H1 (cell line): ENCODE data around the gene PLXNA3. TPM values are rescaled to one million over a fixed set of nuclear protein-coding genes. Genes with fewer than 3 reads are reported as not detected.

ENCODE experiments used
- CTCF ChIA-PET: fragments of 300-600 bp; sonication (Branson Sonifier 250); formaldehyde crosslinking; loops from one replicate; lab custom pipeline; 2021; ENCODE audit not compliant: partially characterized antibody; lab: Charles Lee
- POLR2A ChIA-PET: fragments of 300-600 bp; sonication (Branson Sonifier 250); formaldehyde crosslinking; loops from one replicate; lab custom pipeline; 2021; ENCODE audit warnings: inconsistent platforms; ENCODE audit not compliant: partially characterized antibody; lab: Charles Lee
- DNase-seq, 2 experiments: peaks; one replicate each; pipeline versions ENCODE4 v3.0.0 to v3.0.0-alpha.2; 2010 to 2022; ENCODE audit warnings: low spot score in 2 of 2, low read depth in 1 of 2, mixed read lengths in 1 of 2
- FAIRE-seq: peaks from 2 replicates; lab custom pipeline; 2011; peaks lifted over from hg19 to GRCh38; lab: Jason Lieb, UNC
- H2AFZ ChIP-seq: 2 replicates; pipeline ENCODE4 v1.8.1; 2012; ENCODE audit warnings: low read length, inconsistent platforms
- H2AK5ac ChIP-seq: 2 replicates; pipeline ENCODE4 v1.6.1; 2013; ENCODE audit warnings: low read depth, low read length
- H2BK120ac ChIP-seq: replicated peaks from 2 replicates; pipeline ENCODE3; 2013; ENCODE audit warnings: low read depth, low read length, inconsistent platforms
- H2BK12ac ChIP-seq: 2 replicates; pipeline ENCODE4 v1.6.1; 2013; ENCODE audit warnings: low read depth, low read length
- H2BK15ac ChIP-seq: 2 replicates; pipeline ENCODE4 v1.6.1; 2013; ENCODE audit warnings: low read length
- H2BK20ac ChIP-seq: 2 replicates; pipeline ENCODE4 v1.6.1; 2013; ENCODE audit warnings: low read length
- H2BK5ac ChIP-seq: 2 replicates; pipeline ENCODE4 v1.6.1; 2013; ENCODE audit warnings: low read depth, low read length
- H3K14ac ChIP-seq: 2 replicates; pipeline ENCODE4 v1.6.1; 2013; ENCODE audit warnings: inconsistent platforms; ENCODE audit not compliant: insufficient read length
- H3K18ac ChIP-seq: 2 replicates; pipeline ENCODE4 v1.6.1; 2013; ENCODE audit warnings: low read length; ENCODE audit errors: extremely low read depth
- H3K23ac ChIP-seq: 2 replicates; pipeline ENCODE4 v1.6.1; 2013; ENCODE audit warnings: inconsistent platforms; ENCODE audit not compliant: insufficient read length
- H3K23me2 ChIP-seq: 2 replicates; pipeline ENCODE4 v1.6.1; 2013; ENCODE audit warnings: low read depth, low read length
- H3K27ac ChIP-seq: 2 replicates; pipeline ENCODE4 v1.6.1; 2011; ENCODE audit warnings: low read depth, low read length, inconsistent platforms
- H3K27me3 ChIP-seq, 4 experiments: replicated peaks in 1 of 4; 1 replicate in 1 of 4; 2 replicates in 3 of 4; pipeline versions ENCODE4 v1.6.1 to v1.8.1; 2011 to 2013; ENCODE audit warnings: low read length in 3 of 4, mild to moderate bottlenecking in 3 of 4, inconsistent platforms in 2 of 4, mixed read lengths in 2 of 4, moderate library complexity in 1 of 4; ENCODE audit not compliant: control insufficient read depth in 3 of 4, insufficient read depth in 3 of 4; ENCODE audit errors: extremely low read depth in 1 of 4
- H3K36me3 ChIP-seq, 4 experiments: 2 replicates each; pipeline versions ENCODE4 v1.6.1 to v1.8.1; 2011 to 2013; ENCODE audit warnings: mild to moderate bottlenecking in 4 of 4, low read length in 3 of 4, moderate library complexity in 2 of 4, control low read depth in 1 of 4, inconsistent platforms in 1 of 4; ENCODE audit not compliant: insufficient read depth in 4 of 4, control insufficient read depth in 2 of 4
- H3K4ac ChIP-seq: replicated peaks from 2 replicates; pipeline ENCODE3; 2013; ENCODE audit warnings: low read length, low read depth, mixed read lengths, inconsistent platforms; ENCODE audit not compliant: insufficient read length
- H3K4me1 ChIP-seq, 4 experiments: replicated peaks in 1 of 4; 1 replicate in 1 of 4; 2 replicates in 3 of 4; pipeline versions ENCODE4 v1.6.1 to v1.8.1; 2011 to 2013; ENCODE audit warnings: low read length in 3 of 4, inconsistent platforms in 2 of 4, mixed read lengths in 1 of 4; ENCODE audit not compliant: insufficient read depth in 4 of 4, control insufficient read depth in 3 of 4
- H3K4me2 ChIP-seq, 2 experiments: 2 replicates each; pipeline versions ENCODE4 v1.6.1 to v1.8.1; 2011 to 2013; ENCODE audit warnings: low read depth in 2 of 2, low read length in 2 of 2, control low read depth in 1 of 2, inconsistent platforms in 1 of 2, mild to moderate bottlenecking in 1 of 2; ENCODE audit not compliant: insufficient read depth in 1 of 2
- H3K4me3 ChIP-seq, 4 experiments: fragments of 200-600, 300-600 bp in 1 of 4; sonication (generic), shearing (Covaris generic), sonication (Bioruptor Twin) in 1 of 4; 2 replicates each; pipeline versions ENCODE4 v1.5.1 to v1.8.1; 2011 to 2016; ENCODE audit warnings: low read length in 4 of 4, low read depth in 3 of 4, control low read depth in 2 of 4, inconsistent platforms in 2 of 4, mild to moderate bottlenecking in 2 of 4, mixed read lengths in 1 of 4, moderate library complexity in 1 of 4; ENCODE audit not compliant: insufficient read depth in 2 of 4; ENCODE audit errors: extremely low read depth in 1 of 4
- H3K56ac ChIP-seq: replicated peaks from 2 replicates; pipeline ENCODE3; 2013; ENCODE audit warnings: low read depth, mild to moderate bottlenecking, mixed read lengths, low read length, inconsistent platforms; ENCODE audit not compliant: insufficient read length
- H3K79me1 ChIP-seq: 2 replicates; pipeline ENCODE4 v1.6.1; 2013; ENCODE audit warnings: low read depth, low read length, control low read depth
- H3K79me2 ChIP-seq, 2 experiments: 2 replicates each; pipeline versions ENCODE4 v1.6.1 to v1.8.1; 2012 to 2013; ENCODE audit warnings: low read length in 2 of 2, mild to moderate bottlenecking in 2 of 2, inconsistent platforms in 1 of 2; ENCODE audit not compliant: insufficient read depth in 2 of 2, control insufficient read depth in 1 of 2
- H3K9ac ChIP-seq, 4 experiments: replicated peaks in 1 of 4; 1 replicate in 1 of 4; 2 replicates in 3 of 4; pipeline versions ENCODE4 v1.6.1 to v1.8.1; 2011 to 2013; ENCODE audit warnings: low read depth in 3 of 4, low read length in 3 of 4, control low read depth in 2 of 4, mild to moderate bottlenecking in 2 of 4, moderate library complexity in 2 of 4, inconsistent platforms in 1 of 4; ENCODE audit errors: extremely low read depth in 1 of 4
- H3K9me3 ChIP-seq, 2 experiments: 2 replicates each; pipeline versions ENCODE4 v1.6.1 to v1.8.1; 2012 to 2013; ENCODE audit warnings: mild to moderate bottlenecking in 2 of 2, moderate library complexity in 2 of 2, control low read depth in 1 of 2, inconsistent platforms in 1 of 2, low read depth in 1 of 2, low read length in 1 of 2, mixed read lengths in 1 of 2; ENCODE audit not compliant: insufficient read depth in 2 of 2
- H4K20me1 ChIP-seq, 2 experiments: replicated peaks in 1 of 2; 2 replicates each; pipeline versions ENCODE3 to v1.8.1; 2011 to 2013; ENCODE audit warnings: inconsistent platforms in 2 of 2, low read length in 2 of 2, mild to moderate bottlenecking in 1 of 2; ENCODE audit not compliant: insufficient read depth in 2 of 2, control insufficient read depth in 1 of 2
- H4K5ac ChIP-seq: 2 replicates; pipeline ENCODE4 v1.6.1; 2013; ENCODE audit warnings: low read length, low read depth, mixed read lengths, inconsistent platforms; ENCODE audit not compliant: insufficient read length
- H4K8ac ChIP-seq: 2 replicates; pipeline ENCODE4 v1.8.0; 2013; ENCODE audit warnings: mild to moderate bottlenecking, moderate library complexity, low read length, inconsistent platforms; ENCODE audit not compliant: insufficient read depth; ENCODE audit errors: extremely low read depth
- H4K91ac ChIP-seq: replicated peaks from 2 replicates; pipeline ENCODE3; 2013; ENCODE audit warnings: low read length, mixed read lengths, inconsistent platforms; ENCODE audit not compliant: insufficient read length
- CBX8 ChIP-seq: fragments of 300-800, 300-1000 bp; sonication (generic); IDR thresholded peaks from 2 replicates; pipeline ENCODE4 v1.7.1; 2016; ENCODE audit warnings: low read depth, low read length, borderline replicate concordance
- EP300 ChIP-seq, 2 experiments: IDR thresholded peaks; 1 replicate in 1 of 2; 2 replicates in 1 of 2; pipeline ENCODE4 v1.6.1; 2011 to 2012; ENCODE audit warnings: low read depth in 2 of 2, low read length in 2 of 2, mild to moderate bottlenecking in 2 of 2, borderline replicate concordance in 1 of 2, inconsistent platforms in 1 of 2, moderate library complexity in 1 of 2
- FOSL1 ChIP-seq: IDR thresholded peaks from 2 replicates; pipeline ENCODE4 v1.6.1; 2011; ENCODE audit warnings: mild to moderate bottlenecking, low read depth, low read length, moderate library complexity; ENCODE audit not compliant: insufficient read depth
- NANOG ChIP-seq: IDR thresholded peaks from 2 replicates; pipeline ENCODE4 v1.6.1; 2011; ENCODE audit warnings: low read length, low read depth, mild to moderate bottlenecking, inconsistent platforms; ENCODE audit not compliant: insufficient read depth, poor library complexity, severe bottlenecking
- POLR2AphosphoS5 ChIP-seq: IDR thresholded peaks from 2 replicates; pipeline ENCODE4 v1.6.1; 2011; ENCODE audit warnings: low read depth, low read length
- POU5F1 ChIP-seq: IDR thresholded peaks from 2 replicates; pipeline ENCODE4 v1.6.1; 2011; ENCODE audit warnings: low read depth, mild to moderate bottlenecking, low read length, moderate library complexity
- WGBS, 2 experiments: shearing (Covaris generic) in 1 of 2; methylation state at CpG; one replicate each; pipeline versions ENCODE4 v1.1.6 to v1.1.7; 2013 to 2015; ENCODE audit warnings: low lambda C conversion rate in 2 of 2, mixed read lengths in 2 of 2, inconsistent platforms in 1 of 2, low coverage in 1 of 2, missing lambda C conversion rate in 1 of 2; ENCODE audit not compliant: insufficient replicate concordance in 2 of 2, insufficient coverage in 1 of 2, insufficient read length in 1 of 2; ENCODE audit errors: extremely low coverage in 1 of 2, missing lambda C conversion rate in 1 of 2; 5-methylcytosine and 5-hydroxymethylcytosine counted together
- polyA plus RNA-seq, 7 experiments: library from polyadenylated mRNA; depleted of rRNA in 3 of 7; stranded (reverse) in 5 of 7; unstranded in 2 of 7; fragments of >200 nt in 5 of 7; fragments of 200-250 nt in 2 of 7; gene quantifications; 1 replicate in 5 of 7; 2 replicates in 1 of 7; 4 replicates in 1 of 7; pipeline versions ENCODE4 v1.2.1 to v1.2.3, GENCODE V29; 2011 to 2013; ENCODE audit warnings: missing spikeins in 2 of 7, mixed read lengths in 2 of 7
- total RNA-seq: library from RNA; stranded (reverse); fragmentation: NEBNext Ultra II Directional; extraction: Animal tissue kit (Norgen Biotek cat#: 25700); gene quantifications from 2 replicates; pipeline ENCODE4 v1.2.1, GENCODE V29; 2021

The PLXNA3 gene
- total and polyA plus RNA-seq, 2 of the 8 experiments (the other 6 are each of a cell fraction or from before 2014, with no cell fraction given) = 10.7 to 18.2 TPM

GRCh38 chrX:154463611-154464220 lies 5.6 kb downstream of the PLXNA3 start:
- Histone ChIP-seq H3K9me3 (no peaks in the 10 kb centered on the region), H3K27me3 (no peaks in the 10 kb centered on the region), H2BK12ac (no peak overlapping the region), H3K56ac (no peak overlapping the region), H3K18ac (no peak overlapping the region), H2AK5ac (no peak overlapping the region), H3K23ac (no peak overlapping the region), H3K36me3 (peaks cover 0 to 23% (median 3%) of the 10 kb centered on the region in 4 experiments; a peak in 6 of 8 replicates), H3K79me1 (no peaks in the 10 kb centered on the region), H3K4me3 (no peak overlapping the region), H3K4me1 (peaks cover 0 to under 1% (median 0%) of the 10 kb centered on the region in 4 experiments; a peak in 2 of 7 replicates), H4K20me1 (no peaks in the 10 kb centered on the region), H2AFZ (no peak overlapping the region)
- ChIA-PET CTCF (interaction anchor here (0.9 to 1.4 kb wide), 2 partner anchors 9 to 15 kb away, joined by 3 read pairs; no protein-coding TSS in a partner anchor), POLR2A (interaction anchor here (0.6 to 1.5 kb wide), 5 partner anchors 10 to 115 kb away, joined by 3 to 4 read pairs (median 3); no protein-coding TSS in a partner anchor)
- no peak for DNase-seq
- no peak for TF ChIP-seq FOSL1
- TF ChIP-seq CBX8 = no peak
- TF ChIP-seq EP300 (IDR thresholded peaks at IDR 0.05; ENCODE audit: borderline replicate concordance in 1 of 2, low read depth in 2 of 2, low read length in 2 of 2) = no peak
- no peak for TF ChIP-seq NANOG
- TF ChIP-seq POU5F1 = no peak
- TF ChIP-seq POLR2AphosphoS5 = no peak
- TF ChIP-seq, all 59 proteins: peak for 0
- Histone ChIP-seq H3K4ac (no peak overlapping the region), H4K8ac (no peak overlapping the region), H3K4me2 (no peak overlapping the region), H3K9ac (no peak overlapping the region), H3K23me2 (no peaks in the 10 kb centered on the region), H3K14ac (no peak overlapping the region), H4K91ac (no peak overlapping the region), H4K5ac (no peak overlapping the region), H2BK5ac (no peak overlapping the region), H2BK15ac (no peak overlapping the region), H3K79me2 (no peaks in the 10 kb centered on the region), H3K27ac (no peak overlapping the region), H2BK20ac (no peak overlapping the region), H2BK120ac (no peak overlapping the region)
- no peak for FAIRE-seq
- 100% methylated on average over 4 of the region's 36 CpGs; no CpG with 5 or more reads in 1 of the 2 experiments for WGBS, 2 experiments
